ENCODE measurements around the gene ERICH4.
"Not testable (repeated sequence)": the region's sequence is repeated elsewhere in the genome, so short reads cannot be mapped to it uniquely, and the experiment has no call there.

Gene ERICH4

DNA sequence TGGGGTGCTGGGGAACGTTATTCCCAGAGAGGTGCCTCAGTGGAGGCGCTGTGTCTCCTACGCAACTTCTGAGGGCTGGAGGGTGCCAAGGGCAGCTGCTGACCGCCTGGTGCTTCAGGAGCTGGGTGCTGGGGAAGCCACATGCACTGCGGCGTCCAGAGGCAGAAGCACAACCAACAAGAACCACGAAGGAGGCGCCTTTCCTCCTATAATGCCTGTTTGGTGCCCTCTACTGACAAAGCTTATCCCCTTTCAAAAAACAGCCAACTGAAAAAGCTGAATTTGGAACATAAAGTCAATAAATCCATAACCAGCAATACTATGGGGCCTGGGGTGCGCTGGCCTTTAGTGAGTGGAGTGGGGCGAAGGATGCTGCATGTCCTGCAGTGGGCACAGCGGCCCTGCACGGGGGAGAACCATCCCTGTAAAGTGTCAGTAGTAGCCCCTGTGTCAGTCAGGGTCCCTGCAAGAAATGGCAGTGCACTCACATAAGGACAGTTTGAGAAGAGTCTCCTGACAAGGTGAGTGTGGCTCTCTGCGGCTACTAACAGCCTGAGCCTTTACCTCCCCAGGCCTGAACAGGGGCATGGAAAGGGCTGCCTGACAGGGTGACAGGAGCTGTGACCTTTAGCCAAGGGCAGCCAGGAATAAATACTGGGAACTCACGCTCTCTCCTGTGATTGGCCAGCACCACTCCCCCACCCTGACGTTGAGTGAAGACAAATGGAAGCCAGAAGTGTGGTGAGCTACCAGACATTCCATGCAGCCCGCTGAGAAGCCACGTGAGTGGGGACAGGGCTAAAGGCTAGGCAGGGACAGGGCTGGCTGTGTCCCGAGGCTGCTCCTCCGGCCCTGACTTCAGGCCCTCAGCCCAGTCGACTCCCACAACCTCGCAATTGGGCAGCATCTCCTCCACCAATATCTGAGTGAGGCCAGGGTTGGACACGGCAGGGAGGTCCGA lies 11.2 kb upstream of the ERICH4 start:
- TF ChIP-seq ZFX (IDR thresholded peaks at IDR 0.05; ENCODE audit: borderline replicate concordance), result no peak
- TF ChIP-seq, protein P1, sequence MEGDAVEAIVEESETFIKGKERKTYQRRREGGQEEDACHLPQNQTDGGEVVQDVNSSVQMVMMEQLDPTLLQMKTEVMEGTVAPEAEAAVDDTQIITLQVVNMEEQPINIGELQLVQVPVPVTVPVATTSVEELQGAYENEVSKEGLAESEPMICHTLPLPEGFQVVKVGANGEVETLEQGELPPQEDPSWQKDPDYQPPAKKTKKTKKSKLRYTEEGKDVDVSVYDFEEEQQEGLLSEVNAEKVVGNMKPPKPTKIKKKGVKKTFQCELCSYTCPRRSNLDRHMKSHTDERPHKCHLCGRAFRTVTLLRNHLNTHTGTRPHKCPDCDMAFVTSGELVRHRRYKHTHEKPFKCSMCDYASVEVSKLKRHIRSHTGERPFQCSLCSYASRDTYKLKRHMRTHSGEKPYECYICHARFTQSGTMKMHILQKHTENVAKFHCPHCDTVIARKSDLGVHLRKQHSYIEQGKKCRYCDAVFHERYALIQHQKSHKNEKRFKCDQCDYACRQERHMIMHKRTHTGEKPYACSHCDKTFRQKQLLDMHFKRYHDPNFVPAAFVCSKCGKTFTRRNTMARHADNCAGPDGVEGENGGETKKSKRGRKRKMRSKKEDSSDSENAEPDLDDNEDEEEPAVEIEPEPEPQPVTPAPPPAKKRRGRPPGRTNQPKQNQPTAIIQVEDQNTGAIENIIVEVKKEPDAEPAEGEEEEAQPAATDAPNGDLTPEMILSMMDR (IDR thresholded peaks at IDR 0.05), result no peak
- H3K27ac ChIP-seq, result no peak overlapping the region

DNA sequence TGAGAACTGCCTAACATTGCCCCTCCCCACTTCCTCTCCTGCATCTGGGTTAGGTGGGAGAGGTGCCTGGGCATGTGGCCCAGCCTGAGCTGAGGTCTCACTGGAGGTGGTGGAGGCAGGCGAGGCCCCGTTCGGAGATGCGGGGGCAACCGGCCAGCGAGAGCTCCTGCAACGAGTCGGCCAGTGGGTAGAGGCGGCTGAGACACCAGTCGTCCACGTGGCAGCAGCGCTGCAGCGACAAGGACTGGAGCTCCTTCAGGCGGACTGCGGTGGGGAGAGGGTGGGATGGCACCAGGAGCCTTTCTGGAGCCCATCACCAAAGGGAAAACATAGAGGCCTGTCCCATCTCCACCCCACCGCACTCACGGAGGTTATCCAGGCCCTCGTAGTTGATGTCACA lies 9.8 kb upstream of the ERICH4 start:
- TF ChIP-seq, protein P1 (IDR thresholded peaks at IDR 0.05), result no peak
- TF ChIP-seq ZFX (IDR thresholded peaks at IDR 0.05; ENCODE audit: borderline replicate concordance), result no peak
- H3K27ac ChIP-seq, result no peak overlapping the region

DNA sequence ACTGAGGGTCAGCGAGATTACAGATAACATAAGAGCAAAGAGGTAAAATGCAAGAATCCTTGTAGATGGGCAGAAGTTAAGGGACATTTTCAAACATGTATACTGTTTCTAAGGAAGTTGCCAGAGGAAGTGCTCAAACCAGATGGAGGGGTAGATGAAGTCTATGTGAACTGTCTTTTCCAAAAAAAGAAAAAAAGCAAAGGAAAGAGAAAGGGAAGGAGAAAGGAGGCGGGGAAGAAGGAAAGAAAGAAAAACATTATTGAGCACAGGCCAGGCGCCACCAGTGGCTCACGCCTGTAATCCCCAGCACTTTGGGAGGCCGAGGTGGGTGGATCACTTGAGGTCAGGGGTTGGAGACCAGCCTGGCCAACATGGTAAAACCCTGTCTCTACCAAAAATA lies 8.5 kb upstream of the ERICH4 start:
- no peak overlapping the region for H3K27ac ChIP-seq
- TF ChIP-seq, protein P1 (IDR thresholded peaks at IDR 0.05), result no peak
- TF ChIP-seq ZFX (IDR thresholded peaks at IDR 0.05; ENCODE audit: borderline replicate concordance), result no peak

DNA sequence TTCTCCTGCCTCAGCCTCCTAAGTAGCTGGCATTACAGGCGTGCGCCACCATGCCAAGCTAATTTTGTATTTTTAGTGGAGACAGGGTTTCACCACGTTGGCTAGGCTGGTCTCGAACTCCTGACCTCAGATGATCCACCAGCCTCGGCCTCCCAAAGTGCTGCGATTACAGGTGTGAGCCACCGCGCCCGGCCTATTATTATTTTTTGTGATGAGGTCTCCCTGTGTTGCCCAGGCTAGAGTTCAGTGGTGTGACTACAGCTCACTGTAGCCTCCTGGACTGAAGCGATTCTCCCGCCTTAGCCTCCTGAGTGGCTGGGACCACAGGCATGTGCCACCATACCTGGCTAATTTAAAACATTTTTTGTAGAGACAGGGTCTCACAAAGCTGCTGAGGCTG lies 7.6 kb upstream of the ERICH4 start:
- H3K27ac ChIP-seq, result not testable (repeated sequence)

DNA sequence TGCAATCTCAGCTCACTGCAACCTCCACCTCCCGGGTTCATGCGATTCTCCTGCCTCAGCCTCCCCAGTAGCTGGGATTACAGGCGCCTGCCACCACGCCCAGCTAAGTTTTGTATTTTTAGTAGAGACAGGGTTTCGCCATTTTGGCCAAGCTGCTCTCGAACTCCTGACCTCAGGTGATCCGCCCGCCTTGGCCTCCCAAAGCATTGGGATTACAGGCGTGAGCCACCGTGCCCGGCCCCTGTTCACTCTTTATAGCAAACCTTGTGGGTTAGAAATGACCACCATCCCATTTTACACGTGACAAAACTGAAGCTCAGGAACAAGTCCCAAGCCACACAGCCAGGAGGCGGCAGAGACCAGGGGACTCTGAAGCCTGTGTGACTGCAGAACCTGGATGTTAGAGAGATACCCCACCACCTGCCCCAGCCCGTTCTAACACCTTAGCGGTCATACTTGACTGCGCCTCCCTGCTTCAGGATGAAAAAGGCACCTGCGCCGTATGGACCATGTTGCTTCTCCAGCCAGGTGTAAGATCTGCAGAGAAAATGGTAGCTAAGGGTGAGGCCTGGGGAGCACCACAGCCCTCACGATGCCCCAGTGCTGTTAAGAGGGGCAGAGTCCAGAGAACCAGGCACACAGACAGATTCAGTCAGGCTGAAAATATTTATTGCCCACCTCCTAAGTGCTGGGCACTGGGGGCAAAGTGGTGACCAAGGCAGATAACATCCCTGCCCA lies 6.9 kb upstream of the ERICH4 start:
- TF ChIP-seq ZFX (IDR thresholded peaks at IDR 0.05; ENCODE audit: borderline replicate concordance), result no peak
- TF ChIP-seq, protein P1 (IDR thresholded peaks at IDR 0.05), result no peak
- H3K27ac ChIP-seq, result no peak overlapping the region

DNA sequence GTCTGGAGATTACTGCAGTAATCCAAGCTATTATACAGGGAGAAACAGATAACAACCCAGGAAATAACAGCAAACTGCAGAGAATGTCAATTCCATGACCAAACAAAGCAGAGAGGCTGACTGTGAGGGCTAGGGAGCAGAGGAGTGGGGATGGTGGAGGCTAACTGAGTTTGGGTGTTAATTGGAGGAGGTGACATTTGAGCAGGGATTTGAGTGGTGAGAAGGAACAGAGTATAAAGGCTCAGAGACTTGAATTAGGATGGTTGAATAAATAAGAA lies 6.3 kb upstream of the ERICH4 start:
- H3K27ac ChIP-seq, result no peak overlapping the region
- TF ChIP-seq, protein P1 (IDR thresholded peaks at IDR 0.05), result no peak
- no peak for TF ChIP-seq ZFX (IDR thresholded peaks at IDR 0.05; ENCODE audit: borderline replicate concordance)

DNA sequence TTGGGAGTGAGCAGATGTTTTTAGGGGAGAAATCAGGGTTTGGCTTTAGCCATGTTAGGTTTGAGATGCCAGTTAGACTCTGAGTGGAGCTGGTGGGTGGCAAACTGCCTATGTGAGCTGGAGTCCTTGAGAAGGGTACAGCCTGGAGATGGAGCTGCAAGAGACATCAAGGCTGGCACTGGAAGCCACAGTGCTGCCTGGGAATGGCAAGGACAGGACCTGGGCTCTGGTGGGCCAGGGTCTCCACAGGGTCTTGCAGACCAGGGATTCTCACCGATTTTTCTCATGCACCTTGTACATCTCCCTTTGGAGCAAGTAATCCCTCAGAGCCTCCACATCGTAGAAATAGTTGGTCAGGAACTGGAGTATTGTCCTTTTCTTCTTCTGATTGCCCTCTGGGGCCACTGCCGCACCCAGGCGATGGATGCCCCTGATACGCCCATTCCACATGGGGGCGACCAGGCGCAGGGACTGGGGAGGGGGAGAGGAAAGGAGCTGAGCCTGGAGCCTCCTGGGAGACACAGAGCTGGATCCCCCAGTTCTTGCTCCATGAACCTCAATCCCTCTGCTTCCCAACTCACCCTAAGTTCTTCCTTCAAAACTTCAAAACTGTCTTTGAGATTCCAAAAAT lies 4.9 kb upstream of the ERICH4 start:
- H3K27ac ChIP-seq, result no peak overlapping the region
- no peak for TF ChIP-seq ZFX (IDR thresholded peaks at IDR 0.05; ENCODE audit: borderline replicate concordance)
- TF ChIP-seq, protein P1 (IDR thresholded peaks at IDR 0.05), result no peak

All from 22Rv1 (cell line).